HepG2 (cell line): Measurements from ENCODE around the gene CAPN12. TPM values are rescaled to one million over a fixed set of nuclear protein-coding genes. Genes with fewer than 3 reads are reported as not detected.

Source experiments
- FOSL1 ChIP-seq: sonication (generic); formaldehyde crosslinking; IDR thresholded peaks from 2 replicates; pipeline ENCODE4 v1.9.0; 2021; ENCODE audit warnings: missing genetic modification reagents, borderline replicate concordance
- FOXM1 ChIP-seq: sonication (generic); formaldehyde crosslinking; IDR thresholded peaks from 2 replicates; pipeline ENCODE4 v1.5.0; 2020; ENCODE audit warnings: missing genetic modification reagents
- HNF4G ChIP-seq, 2 experiments: sonication (generic) in 1 of 2; formaldehyde crosslinking in 1 of 2; IDR thresholded peaks; 2 replicates each; pipeline versions ENCODE4 v1.4.0 to v1.6.1; 2011 to 2020; ENCODE audit warnings: borderline replicate concordance in 2 of 2, low read depth in 2 of 2, mild to moderate bottlenecking in 2 of 2, low read length in 1 of 2, missing genetic modification reagents in 1 of 2, moderate library complexity in 1 of 2
- JUNB ChIP-seq: sonication (generic); formaldehyde crosslinking; IDR thresholded peaks from 2 replicates; pipeline ENCODE4 v1.8.0; 2022; ENCODE audit warnings: missing genetic modification reagents, mild to moderate bottlenecking, borderline replicate concordance
- MAF1 ChIP-seq: sonication (generic); formaldehyde crosslinking; IDR thresholded peaks from 2 replicates; pipeline ENCODE4 v1.5.0; 2020; ENCODE audit warnings: missing genetic modification reagents, borderline replicate concordance
- MEF2D ChIP-seq: sonication (generic); formaldehyde crosslinking; IDR thresholded peaks from 2 replicates; pipeline ENCODE4 v1.5.1; 2020; ENCODE audit warnings: mild to moderate bottlenecking, missing genetic modification reagents
- PRDM10 ChIP-seq: sonication (generic); formaldehyde crosslinking; IDR thresholded peaks from 2 replicates; pipeline ENCODE4 v1.4.0; 2020; ENCODE audit warnings: low read depth, missing genetic modification reagents
- SIN3A ChIP-seq: IDR thresholded peaks from 2 replicates; pipeline ENCODE4 v1.6.1; 2011; ENCODE audit warnings: low read depth, mild to moderate bottlenecking, control low read depth, low read length, borderline replicate concordance
- ZHX1 ChIP-seq: sonication (generic); formaldehyde crosslinking; IDR thresholded peaks from 2 replicates; pipeline ENCODE4 v1.8.1; 2022; ENCODE audit warnings: low read depth, mild to moderate bottlenecking, missing genetic modification reagents
- ZNF362 ChIP-seq: sonication (generic); formaldehyde crosslinking; IDR thresholded peaks from 2 replicates; pipeline ENCODE4 v1.4.0; 2020; ENCODE audit warnings: missing genetic modification reagents, mild to moderate bottlenecking, borderline replicate concordance
- ZNF546 ChIP-seq: sonication (generic); formaldehyde crosslinking; conservative IDR thresholded peaks from 2 replicates; pipeline ENCODE4 v1.8.1; 2023; ENCODE audit warnings: mild to moderate bottlenecking, missing genetic modification reagents
- polyA plus RNA-seq, 8 experiments: library from polyadenylated mRNA; depleted of rRNA in 3 of 8; stranded (reverse) in 7 of 8; unstranded in 1 of 8; fragments of >200 nt; fragmentation: Illumina TruSeq in 4 of 8; extraction: Trizol in 4 of 8; gene quantifications; 2 replicates each; pipeline versions ENCODE4 v1.2.1 to v1.2.3, GENCODE V29; 2011 to 2016; ENCODE audit warnings: low read depth in 4 of 8, missing spikeins in 1 of 8, mixed read lengths in 1 of 8; ENCODE audit not compliant: insufficient read depth in 1 of 8
- total RNA-seq, 5 experiments: library from RNA; depleted of rRNA; stranded (reverse); fragments of >200 nt; fragmentation: Illumina TruSeq; extraction: Trizol; gene quantifications; 2 replicates each; pipeline ENCODE4 v1.2.3, GENCODE V29; 2016; ENCODE audit warnings: low read depth in 1 of 5
- TF ChIP-seq, protein P1 (sequence below): IDR thresholded peaks from 2 replicates; pipeline ENCODE4 v1.4.0; 2020; ENCODE audit warnings: mild to moderate bottlenecking, missing genetic modification reagents
- TF ChIP-seq, protein P2 (sequence below), 2 experiments: fragments of 450-650 bp in 1 of 2; sonication (generic) in 1 of 2; formaldehyde crosslinking; IDR thresholded peaks; 2 replicates each; pipeline versions ENCODE4 v1.5.0 to v1.8.0; 2020 to 2022; ENCODE audit warnings: mild to moderate bottlenecking in 1 of 2, missing genetic modification reagents in 1 of 2

Gene CAPN12
- total and polyA plus RNA-seq, 2 of the 13 experiments (the other 11 are each of a cell fraction or from before 2014, with no cell fraction given), result 1.6 to 13.6 TPM

GRCh38 chr19:38784224-38784623 lies 40.0 kb upstream of the CAPN12 start (continued):
- TF ChIP-seq, protein P1, sequence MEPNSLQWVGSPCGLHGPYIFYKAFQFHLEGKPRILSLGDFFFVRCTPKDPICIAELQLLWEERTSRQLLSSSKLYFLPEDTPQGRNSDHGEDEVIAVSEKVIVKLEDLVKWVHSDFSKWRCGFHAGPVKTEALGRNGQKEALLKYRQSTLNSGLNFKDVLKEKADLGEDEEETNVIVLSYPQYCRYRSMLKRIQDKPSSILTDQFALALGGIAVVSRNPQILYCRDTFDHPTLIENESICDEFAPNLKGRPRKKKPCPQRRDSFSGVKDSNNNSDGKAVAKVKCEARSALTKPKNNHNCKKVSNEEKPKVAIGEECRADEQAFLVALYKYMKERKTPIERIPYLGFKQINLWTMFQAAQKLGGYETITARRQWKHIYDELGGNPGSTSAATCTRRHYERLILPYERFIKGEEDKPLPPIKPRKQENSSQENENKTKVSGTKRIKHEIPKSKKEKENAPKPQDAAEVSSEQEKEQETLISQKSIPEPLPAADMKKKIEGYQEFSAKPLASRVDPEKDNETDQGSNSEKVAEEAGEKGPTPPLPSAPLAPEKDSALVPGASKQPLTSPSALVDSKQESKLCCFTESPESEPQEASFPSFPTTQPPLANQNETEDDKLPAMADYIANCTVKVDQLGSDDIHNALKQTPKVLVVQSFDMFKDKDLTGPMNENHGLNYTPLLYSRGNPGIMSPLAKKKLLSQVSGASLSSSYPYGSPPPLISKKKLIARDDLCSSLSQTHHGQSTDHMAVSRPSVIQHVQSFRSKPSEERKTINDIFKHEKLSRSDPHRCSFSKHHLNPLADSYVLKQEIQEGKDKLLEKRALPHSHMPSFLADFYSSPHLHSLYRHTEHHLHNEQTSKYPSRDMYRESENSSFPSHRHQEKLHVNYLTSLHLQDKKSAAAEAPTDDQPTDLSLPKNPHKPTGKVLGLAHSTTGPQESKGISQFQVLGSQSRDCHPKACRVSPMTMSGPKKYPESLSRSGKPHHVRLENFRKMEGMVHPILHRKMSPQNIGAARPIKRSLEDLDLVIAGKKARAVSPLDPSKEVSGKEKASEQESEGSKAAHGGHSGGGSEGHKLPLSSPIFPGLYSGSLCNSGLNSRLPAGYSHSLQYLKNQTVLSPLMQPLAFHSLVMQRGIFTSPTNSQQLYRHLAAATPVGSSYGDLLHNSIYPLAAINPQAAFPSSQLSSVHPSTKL (CRISPR knock-in tag), result peak; percentile 47
- no peak for TF ChIP-seq ZHX1 (CRISPR knock-in tag)
- peak; percentile 91 for TF ChIP-seq JUNB (CRISPR knock-in tag)
- no peak for TF ChIP-seq PRDM10 (CRISPR knock-in tag)
- TF ChIP-seq ZNF546, result no peak
- TF ChIP-seq SIN3A, result no peak
- TF ChIP-seq ZNF362 (CRISPR knock-in tag), result peak; percentile 93
- TF ChIP-seq, protein P2, sequence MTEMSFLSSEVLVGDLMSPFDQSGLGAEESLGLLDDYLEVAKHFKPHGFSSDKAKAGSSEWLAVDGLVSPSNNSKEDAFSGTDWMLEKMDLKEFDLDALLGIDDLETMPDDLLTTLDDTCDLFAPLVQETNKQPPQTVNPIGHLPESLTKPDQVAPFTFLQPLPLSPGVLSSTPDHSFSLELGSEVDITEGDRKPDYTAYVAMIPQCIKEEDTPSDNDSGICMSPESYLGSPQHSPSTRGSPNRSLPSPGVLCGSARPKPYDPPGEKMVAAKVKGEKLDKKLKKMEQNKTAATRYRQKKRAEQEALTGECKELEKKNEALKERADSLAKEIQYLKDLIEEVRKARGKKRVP (CRISPR knock-in tag; IDR thresholded peaks at IDR 0.05), result peak in 1 of 2 experiments; percentile 54; a peak in 1 of 4 replicates
- TF ChIP-seq MAF1 (CRISPR knock-in tag), result no peak
- peak; percentile 82; the same call in 1 of the 2 replicates for TF ChIP-seq FOSL1 (CRISPR knock-in tag)
- no peak for TF ChIP-seq MEF2D (CRISPR knock-in tag)
- TF ChIP-seq FOXM1, result no peak
- no peak for TF ChIP-seq HNF4G (IDR thresholded peaks at IDR 0.05; ENCODE audit: borderline replicate concordance, low read depth, low read length)
- no peak for TF ChIP-seq HNF4G (CRISPR knock-in tag; IDR thresholded peaks at IDR 0.05; ENCODE audit: borderline replicate concordance, low read depth)
